ENCODE data around the gene BARX2.

GRCh38 chr11:129427816-129428406, 52.3 kb downstream of the BARX2 start:
- no peak for TF ChIP-seq CTCF (IDR thresholded peaks at IDR 0.05)
- TF ChIP-seq EZH2 (IDR thresholded peaks at IDR 0.05; ENCODE audit: borderline replicate concordance, insufficient read depth, low read depth, low read length, poor library complexity, severe bottlenecking): no peak
